ENCODE results near the gene KRTDAP. TPM values are rescaled to one million over a fixed set of nuclear protein-coding genes. Genes with fewer than 3 reads are reported as not detected.

KRTDAP gene
- total RNA-seq, 1 experiment from 2014 or later: 1.7 TPM

DNA sequence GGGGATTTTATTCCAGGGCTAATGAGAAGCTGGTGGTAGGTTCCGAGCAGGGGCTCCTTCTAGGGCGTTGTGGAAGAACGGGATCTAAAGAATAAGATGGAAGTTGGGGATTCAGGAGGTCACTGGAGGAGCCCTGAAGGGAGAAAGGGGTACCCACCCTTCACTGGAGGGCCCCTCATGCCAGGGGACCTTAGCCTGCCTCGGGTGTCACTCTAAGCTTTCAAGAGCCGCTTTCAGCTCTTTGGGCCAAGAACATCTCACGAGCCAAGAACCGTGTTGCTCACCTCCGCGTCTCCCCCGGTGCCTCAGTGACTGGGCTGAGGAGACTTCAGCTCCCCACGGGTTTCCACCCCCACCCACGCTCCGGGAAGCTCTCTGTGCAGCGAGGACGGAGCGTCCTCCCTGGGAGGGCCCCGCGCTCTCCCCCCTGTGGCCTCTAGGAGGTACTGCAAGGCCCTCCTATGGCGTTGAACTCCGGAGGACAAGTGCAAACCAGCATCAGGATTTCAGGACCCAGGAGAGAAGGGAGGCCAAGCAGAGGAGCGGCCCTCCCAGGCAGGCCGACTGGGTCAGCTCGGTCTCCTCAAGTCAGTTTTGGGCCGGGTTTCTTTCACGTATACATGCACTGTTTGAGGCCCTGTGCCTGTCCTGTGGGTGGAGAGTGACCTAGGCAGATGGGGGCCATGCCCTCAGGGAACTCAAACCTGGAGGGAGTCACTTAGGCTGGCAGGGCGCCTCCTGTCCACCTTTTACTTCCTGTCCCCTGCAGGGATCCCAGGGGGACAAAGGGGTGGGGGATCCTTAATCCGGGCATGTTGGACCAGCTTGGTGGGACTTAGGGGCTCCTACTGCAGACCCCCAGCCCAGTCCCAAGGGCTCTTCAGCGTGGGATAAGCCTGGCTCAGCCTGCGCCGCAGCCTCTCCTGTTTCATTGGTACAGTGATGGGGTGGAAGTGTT is 5.1 kb upstream of the KRTDAP start:
- TF ChIP-seq, protein P1, sequence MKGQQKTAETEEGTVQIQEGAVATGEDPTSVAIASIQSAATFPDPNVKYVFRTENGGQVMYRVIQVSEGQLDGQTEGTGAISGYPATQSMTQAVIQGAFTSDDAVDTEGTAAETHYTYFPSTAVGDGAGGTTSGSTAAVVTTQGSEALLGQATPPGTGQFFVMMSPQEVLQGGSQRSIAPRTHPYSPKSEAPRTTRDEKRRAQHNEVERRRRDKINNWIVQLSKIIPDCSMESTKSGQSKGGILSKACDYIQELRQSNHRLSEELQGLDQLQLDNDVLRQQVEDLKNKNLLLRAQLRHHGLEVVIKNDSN (CRISPR knock-in tag; IDR thresholded peaks at IDR 0.05): 0 out of 2 replicates have a peak, but pooled peaks have one; percentile 8
- TF ChIP-seq, protein P2, sequence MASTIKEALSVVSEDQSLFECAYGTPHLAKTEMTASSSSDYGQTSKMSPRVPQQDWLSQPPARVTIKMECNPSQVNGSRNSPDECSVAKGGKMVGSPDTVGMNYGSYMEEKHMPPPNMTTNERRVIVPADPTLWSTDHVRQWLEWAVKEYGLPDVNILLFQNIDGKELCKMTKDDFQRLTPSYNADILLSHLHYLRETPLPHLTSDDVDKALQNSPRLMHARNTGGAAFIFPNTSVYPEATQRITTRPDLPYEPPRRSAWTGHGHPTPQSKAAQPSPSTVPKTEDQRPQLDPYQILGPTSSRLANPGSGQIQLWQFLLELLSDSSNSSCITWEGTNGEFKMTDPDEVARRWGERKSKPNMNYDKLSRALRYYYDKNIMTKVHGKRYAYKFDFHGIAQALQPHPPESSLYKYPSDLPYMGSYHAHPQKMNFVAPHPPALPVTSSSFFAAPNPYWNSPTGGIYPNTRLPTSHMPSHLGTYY (CRISPR knock-in tag; IDR thresholded peaks at IDR 0.05): no peak
- peak; percentile 91 for TF ChIP-seq CTCF (IDR thresholded peaks at IDR 0.05)
- TF ChIP-seq ZNF423 (CRISPR knock-in tag; IDR thresholded peaks at IDR 0.05): peak; percentile 89
- TF ChIP-seq PRRX2 (CRISPR knock-in tag; IDR thresholded peaks at IDR 0.05): 0 out of 2 replicates have a peak, but pooled peaks have one; percentile 37
- 0 out of 2 replicates have a peak, but pooled peaks have one; percentile 30 for TF ChIP-seq HMGXB4 (CRISPR knock-in tag; IDR thresholded peaks at IDR 0.05)
- no peak for TF ChIP-seq CDX4 (CRISPR knock-in tag; IDR thresholded peaks at IDR 0.05; ENCODE audit: borderline replicate concordance)
- TF ChIP-seq, protein P3, sequence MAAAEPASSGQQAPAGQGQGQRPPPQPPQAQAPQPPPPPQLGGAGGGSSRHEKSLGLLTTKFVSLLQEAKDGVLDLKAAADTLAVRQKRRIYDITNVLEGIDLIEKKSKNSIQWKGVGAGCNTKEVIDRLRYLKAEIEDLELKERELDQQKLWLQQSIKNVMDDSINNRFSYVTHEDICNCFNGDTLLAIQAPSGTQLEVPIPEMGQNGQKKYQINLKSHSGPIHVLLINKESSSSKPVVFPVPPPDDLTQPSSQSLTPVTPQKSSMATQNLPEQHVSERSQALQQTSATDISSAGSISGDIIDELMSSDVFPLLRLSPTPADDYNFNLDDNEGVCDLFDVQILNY (CRISPR knock-in tag; IDR thresholded peaks at IDR 0.05): 0 out of 2 replicates have a peak, but pooled peaks have one; percentile 46
- TF ChIP-seq GABPB1 (CRISPR knock-in tag; IDR thresholded peaks at IDR 0.05): peak; percentile 9; the same call in 1 of the 2 replicates
- peak overlapping the region; percentile 52; the same call in 1 of the 2 replicates for H3K27ac Mint-ChIP-seq

GRCh38 chr19:35493971-35494370 is 3.7 kb upstream of the KRTDAP start:
- H3K27me3 Mint-ChIP-seq (ENCODE audit: low read depth): peaks cover 17% of the 10 kb centered on the region
- peaks cover 15% of the 10 kb centered on the region for H3K36me3 Mint-ChIP-seq
- ChIA-PET CTCF (interaction anchor here (0.6 to 3.0 kb wide), 6 partner anchors 9 to 149 kb away, joined by 3 to 24 read pairs (median 4); partner anchors contain the start of gene DMKN), POLR2A (interaction anchor here (0.6 to 0.7 kb wide), 2 partner anchors 8 to 16 kb away, joined by 3 read pairs; no protein-coding TSS in a partner anchor)
- DNase-seq (ENCODE audit: low spot score) (no peak), ATAC-seq (no peak)
- H3K4me3 Mint-ChIP-seq: no peak overlapping the region
- no peak overlapping the region for H3K27ac Mint-ChIP-seq
- H3K4me1 Mint-ChIP-seq: peaks cover 6% of the 10 kb centered on the region
- H3K9me3 Mint-ChIP-seq: no peaks in the 10 kb centered on the region
- no peak for TF ChIP-seq ZNF396 (CRISPR knock-in tag; IDR thresholded peaks at IDR 0.05; ENCODE audit: borderline replicate concordance)
- TF ChIP-seq TCF7 (CRISPR knock-in tag; IDR thresholded peaks at IDR 0.05; ENCODE audit: low read depth): no peak
- no peak for TF ChIP-seq ELF4 (CRISPR knock-in tag; IDR thresholded peaks at IDR 0.05; ENCODE audit: low read depth)
- no peak for TF ChIP-seq MXD4 (CRISPR knock-in tag; IDR thresholded peaks at IDR 0.05; ENCODE audit: borderline replicate concordance)
- TF ChIP-seq KAT7 (CRISPR knock-in tag; IDR thresholded peaks at IDR 0.05; ENCODE audit: borderline replicate concordance): no peak
- TF ChIP-seq SMAD4 (CRISPR knock-in tag; IDR thresholded peaks at IDR 0.05): no peak
- TF ChIP-seq ATF2 (CRISPR knock-in tag; IDR thresholded peaks at IDR 0.05; ENCODE audit: borderline replicate concordance, low read depth): no peak
- TF ChIP-seq, protein P4, sequence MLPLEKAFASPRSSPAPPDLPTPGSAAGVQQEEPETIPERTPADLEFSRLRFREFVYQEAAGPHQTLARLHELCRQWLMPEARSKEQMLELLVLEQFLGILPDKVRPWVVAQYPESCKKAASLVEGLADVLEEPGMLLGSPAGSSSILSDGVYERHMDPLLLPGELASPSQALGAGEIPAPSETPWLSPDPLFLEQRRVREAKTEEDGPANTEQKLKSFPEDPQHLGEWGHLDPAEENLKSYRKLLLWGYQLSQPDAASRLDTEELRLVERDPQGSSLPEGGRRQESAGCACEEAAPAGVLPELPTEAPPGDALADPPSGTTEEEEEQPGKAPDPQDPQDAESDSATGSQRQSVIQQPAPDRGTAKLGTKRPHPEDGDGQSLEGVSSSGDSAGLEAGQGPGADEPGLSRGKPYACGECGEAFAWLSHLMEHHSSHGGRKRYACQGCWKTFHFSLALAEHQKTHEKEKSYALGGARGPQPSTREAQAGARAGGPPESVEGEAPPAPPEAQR (CRISPR knock-in tag; IDR thresholded peaks at IDR 0.05): no peak
- TF ChIP-seq CDX4 (CRISPR knock-in tag; IDR thresholded peaks at IDR 0.05; ENCODE audit: borderline replicate concordance): no peak
- no peak for TF ChIP-seq ZNF219 (CRISPR knock-in tag; IDR thresholded peaks at IDR 0.05; ENCODE audit: borderline replicate concordance)

More for the DNA sequence above, 5.1 kb upstream of the KRTDAP start:
- H3K36me3 Mint-ChIP-seq: peaks cover 30% of the 10 kb centered on the region
- ChIA-PET CTCF (interaction anchor here (0.6 to 3.0 kb wide), 63 partner anchors 8 to 510 kb away, joined by 3 to 33 read pairs (median 4); partner anchors contain the start of genes COX6B1, DMKN, FFAR2 and FFAR3), POLR2A (interaction anchor here (0.6 to 1.0 kb wide), 3 partner anchors 15 to 61 kb away, joined by 3 to 4 read pairs (median 4); no protein-coding TSS in a partner anchor)
- no peak overlapping the region for H3K4me3 Mint-ChIP-seq
- DNase-seq (ENCODE audit: low spot score) (peak; percentile 68), ATAC-seq (peak; percentile 92)
- H3K4me1 Mint-ChIP-seq: peaks cover 9% of the 10 kb centered on the region
- peaks cover 13% of the 10 kb centered on the region for H3K27me3 Mint-ChIP-seq (ENCODE audit: low read depth)
- H3K9me3 Mint-ChIP-seq: no peaks in the 10 kb centered on the region
